ENCODE results near the gene PAPLN.
"Not testable (repeated sequence)": the region's sequence is repeated elsewhere in the genome, so short reads cannot be mapped to it uniquely, and the experiment has no call there.

The PAPLN gene

DNA sequence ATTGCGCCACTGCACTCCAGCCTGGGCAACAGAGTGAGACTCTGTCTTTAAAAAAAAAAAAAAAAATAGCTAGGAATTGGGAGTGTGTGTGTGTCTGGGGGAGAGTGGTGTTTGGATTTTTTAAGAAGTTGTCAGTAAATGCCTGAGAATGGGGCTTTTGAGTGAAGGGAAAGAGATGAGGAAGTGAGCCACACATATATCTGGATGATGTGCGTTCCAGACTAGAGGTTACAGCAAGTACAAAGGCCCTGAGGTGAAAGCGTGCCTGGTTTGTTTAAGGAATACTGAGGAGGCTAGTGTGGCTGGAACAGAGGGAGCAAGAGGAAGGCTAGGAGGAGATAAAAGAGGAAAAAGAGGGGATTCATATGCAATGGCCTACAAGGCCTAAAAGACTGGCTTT is 70.0 kb downstream of the PAPLN start:
- Histone ChIP-seq H3K27ac (ENCODE audit: low read depth, low read length, poor library complexity, severe bottlenecking) (no peak overlapping the region), H4K20me1 (ENCODE audit: insufficient read depth, low read length) (no peaks in the 10 kb centered on the region), H3K36me3 (ENCODE audit: insufficient read depth, low read length) (no peaks in the 10 kb centered on the region), H3K9me3 (ENCODE audit: low read length) (no peaks in the 10 kb centered on the region), H3K79me2 (ENCODE audit: insufficient read depth, low read length) (no peaks in the 10 kb centered on the region), H3K9ac (ENCODE audit: low read length) (no peak overlapping the region), H3K4me2 (ENCODE audit: low read length) (no peak overlapping the region), H3K9me2 (ENCODE audit: low read depth, low read length) (no peaks in the 10 kb centered on the region), H3K27me3 (ENCODE audit: insufficient read depth, low read length) (no peaks in the 10 kb centered on the region), H2AFZ (ENCODE audit: low read length) (no peak overlapping the region), H3K4me3 (ENCODE audit: low read depth, low read length, poor library complexity, severe bottlenecking) (no peak overlapping the region), H3K4me1 (ENCODE audit: insufficient read depth, low read length, severe bottlenecking) (peaks cover 34% of the 10 kb centered on the region), H3F3A (ENCODE audit: insufficient read depth, low read length) (no peaks in the 10 kb centered on the region)
- TF ChIP-seq EZH2 (IDR thresholded peaks at IDR 0.05; ENCODE audit: borderline replicate concordance, low read length) (no peak), CTCF (IDR thresholded peaks at IDR 0.05; ENCODE audit: low read length) (no peak)

- H3K27me3 ChIP-seq (ENCODE audit: insufficient read depth, low read length); H3K36me3 ChIP-seq (ENCODE audit: insufficient read depth, low read length); H4K20me1 ChIP-seq (ENCODE audit: insufficient read depth, low read length); H3K79me2 ChIP-seq (ENCODE audit: insufficient read depth, low read length); H2AFZ ChIP-seq (ENCODE audit: low read length); H3K9me2 ChIP-seq (ENCODE audit: low read depth, low read length); H3K4me2 ChIP-seq (ENCODE audit: low read length); H3F3A ChIP-seq (ENCODE audit: insufficient read depth, low read length); H3K9me3 ChIP-seq (ENCODE audit: low read length); H3K27ac ChIP-seq (ENCODE audit: low read depth, low read length, poor library complexity, severe bottlenecking); H3K9ac ChIP-seq (ENCODE audit: low read length); H3K4me3 ChIP-seq (ENCODE audit: low read depth, low read length, poor library complexity, severe bottlenecking): not testable (repeated sequence)
- H3K4me1 ChIP-seq (ENCODE audit: insufficient read depth, low read length, severe bottlenecking): peaks cover 22% of the 10 kb centered on the region
Measured at GRCh38 chr14:73309207-73309606, 71.9 kb downstream of the PAPLN start.

DNA sequence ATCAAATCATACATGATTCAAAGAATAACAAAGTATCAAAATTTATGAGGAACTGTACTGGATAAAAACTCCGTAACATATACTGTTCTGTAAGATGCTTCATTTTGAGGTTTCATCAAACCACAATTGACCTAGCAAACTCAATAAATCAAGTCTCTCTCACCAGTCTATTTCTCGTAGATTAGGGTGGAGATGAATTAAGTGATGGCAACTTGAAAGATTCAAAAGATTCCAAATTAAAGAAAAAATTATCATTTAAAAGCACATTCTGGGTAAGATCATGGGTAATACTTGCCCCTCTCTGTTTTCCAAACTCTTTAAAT is 74.4 kb downstream of the PAPLN start:
- Histone ChIP-seq H3K9ac (ENCODE audit: low read length) (peak overlapping the region; percentile 46; the same call in 1 of the 2 replicates), H3K27me3 (ENCODE audit: insufficient read depth, low read length) (no peaks in the 10 kb centered on the region), H3K9me2 (ENCODE audit: low read depth, low read length) (no peaks in the 10 kb centered on the region), H4K20me1 (ENCODE audit: insufficient read depth, low read length) (no peaks in the 10 kb centered on the region), H2AFZ (ENCODE audit: low read length) (peak overlapping the region; percentile 87), H3F3A (ENCODE audit: insufficient read depth, low read length) (no peaks in the 10 kb centered on the region), H3K36me3 (ENCODE audit: insufficient read depth, low read length) (no peaks in the 10 kb centered on the region), H3K79me2 (ENCODE audit: insufficient read depth, low read length) (no peaks in the 10 kb centered on the region), H3K9me3 (ENCODE audit: low read length) (no peaks in the 10 kb centered on the region), H3K4me1 (ENCODE audit: insufficient read depth, low read length, severe bottlenecking) (peaks cover 17% of the 10 kb centered on the region), H3K27ac (ENCODE audit: low read depth, low read length, poor library complexity, severe bottlenecking) (peak overlapping the region; percentile 50), H3K4me3 (ENCODE audit: low read depth, low read length, poor library complexity, severe bottlenecking) (peak overlapping the region; percentile 33), H3K4me2 (ENCODE audit: low read length) (peak overlapping the region; percentile 63)
- TF ChIP-seq EZH2 (IDR thresholded peaks at IDR 0.05; ENCODE audit: borderline replicate concordance, low read length) (no peak), CTCF (IDR thresholded peaks at IDR 0.05; ENCODE audit: low read length) (no peak)

DNA sequence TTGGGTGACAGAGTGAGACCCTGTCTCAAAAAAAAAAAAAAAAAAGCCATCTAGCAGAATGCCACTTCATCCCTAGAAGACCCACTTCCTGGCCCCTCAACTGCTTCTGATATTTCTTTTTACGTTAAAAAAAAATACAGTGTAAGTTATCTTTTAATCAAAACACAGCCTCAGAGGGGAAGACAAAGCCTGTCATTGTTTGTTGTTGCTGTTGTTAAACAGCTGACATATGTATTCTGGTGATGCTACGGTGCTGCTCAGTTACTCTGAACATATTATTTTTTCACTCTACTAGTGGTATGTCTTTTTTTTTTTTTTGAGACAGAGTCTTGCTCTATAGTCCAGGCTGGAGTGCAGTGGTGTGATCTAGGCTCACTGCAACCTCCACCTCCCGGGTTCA is 75.4 kb downstream of the PAPLN start:
- Histone ChIP-seq H3K9me3 (ENCODE audit: low read length) (no peaks in the 10 kb centered on the region), H3F3A (ENCODE audit: insufficient read depth, low read length) (no peaks in the 10 kb centered on the region), H4K20me1 (ENCODE audit: insufficient read depth, low read length) (no peaks in the 10 kb centered on the region), H3K9ac (ENCODE audit: low read length) (no peak overlapping the region), H3K79me2 (ENCODE audit: insufficient read depth, low read length) (no peaks in the 10 kb centered on the region), H3K4me1 (ENCODE audit: insufficient read depth, low read length, severe bottlenecking) (peaks cover 17% of the 10 kb centered on the region), H3K4me2 (ENCODE audit: low read length) (no peak overlapping the region), H3K27ac (ENCODE audit: low read depth, low read length, poor library complexity, severe bottlenecking) (no peak overlapping the region), H3K9me2 (ENCODE audit: low read depth, low read length) (no peaks in the 10 kb centered on the region), H3K4me3 (ENCODE audit: low read depth, low read length, poor library complexity, severe bottlenecking) (no peak overlapping the region), H3K27me3 (ENCODE audit: insufficient read depth, low read length) (no peaks in the 10 kb centered on the region), H2AFZ (ENCODE audit: low read length) (no peak overlapping the region), H3K36me3 (ENCODE audit: insufficient read depth, low read length) (no peaks in the 10 kb centered on the region)
- TF ChIP-seq CTCF (IDR thresholded peaks at IDR 0.05; ENCODE audit: low read length) (no peak), EZH2 (IDR thresholded peaks at IDR 0.05; ENCODE audit: borderline replicate concordance, low read length) (no peak)
